Medulla oblongata (tissue), 1 donor: ENCODE data around the gene SLC39A2.
"Not testable (repeated sequence)": the region's sequence is repeated elsewhere in the genome, so short reads cannot be mapped to it uniquely, and the experiment has no call there.

ENCODE experiments used
- DNase-seq: peaks from one replicate; pipeline ENCODE4 v3.0.0-alpha.2; 2015; ENCODE audit errors: extremely low spot score

SLC39A2 gene

GRCh38 chr14:20998674-20999366, at the start of gene SLC39A2:
Gene SLC39A2 (plus strand): TSS chr14:20999293. CDS start chr14:20999447, 154 bp downstream.
- DNase-seq, result no peak

GRCh38 chr14:20954736-20955537, 44.2 kb upstream of the SLC39A2 start, which contains the start of gene RNASE2:
Gene RNASE2 (plus strand): TSS chr14:20955487. CDS start chr14:20955772, 285 bp downstream.
- peak; percentile 31 for DNase-seq

GRCh38 chr14:20955538-20955873, 43.6 kb upstream of the SLC39A2 start:
- peak; percentile 28 for DNase-seq

GRCh38 chr14:20956376-20956976, 42.6 kb upstream of the SLC39A2 start:
- DNase-seq, result no peak

- DNase-seq, result not testable (repeated sequence)
Observed at GRCh38 chr14:20958946-20959345, 40.1 kb upstream of the SLC39A2 start.

- DNase-seq, result no peak
Observed at GRCh38 chr14:20969336-20969735, 29.8 kb upstream of the SLC39A2 start.

GRCh38 chr14:20970647-20970982, 28.5 kb upstream of the SLC39A2 start:
- no peak for DNase-seq

GRCh38 chr14:20970983-20971704, 27.9 kb upstream of the SLC39A2 start:
- peak; percentile 89 for DNase-seq

- no peak for DNase-seq
Observed at GRCh38 chr14:20971705-20972021, 27.4 kb upstream of the SLC39A2 start.

GRCh38 chr14:20973501-20973900, 25.6 kb upstream of the SLC39A2 start:
- no peak for DNase-seq

- no peak for DNase-seq
Observed at GRCh38 chr14:20976291-20976690, 22.8 kb upstream of the SLC39A2 start.

- DNase-seq, result no peak
Observed at GRCh38 chr14:20978687-20979086, 20.4 kb upstream of the SLC39A2 start.

GRCh38 chr14:20980906-20981305, 18.2 kb upstream of the SLC39A2 start:
- DNase-seq, result no peak

- DNase-seq, result no peak
Observed at GRCh38 chr14:20982646-20983369, 16.3 kb upstream of the SLC39A2 start.

- not testable (repeated sequence) for DNase-seq
Observed at GRCh38 chr14:20985650-20986049, 13.4 kb upstream of the SLC39A2 start.

- peak; percentile 9 for DNase-seq
Observed at GRCh38 chr14:20986811-20987210, 12.3 kb upstream of the SLC39A2 start.

GRCh38 chr14:20988717-20989470, 10.2 kb upstream of the SLC39A2 start:
- DNase-seq, result peak; percentile 3

GRCh38 chr14:20989471-20989786, 9.7 kb upstream of the SLC39A2 start:
- no peak for DNase-seq

GRCh38 chr14:20989787-20990600, 9.1 kb upstream of the SLC39A2 start, which contains the start of gene METTL17:
Gene METTL17 (plus strand): TSS chr14:20989980. CDS start chr14:20990003, 23 bp downstream.
- peak; percentile 96 for DNase-seq

- no peak for DNase-seq
Observed at GRCh38 chr14:20996521-20996920, 2.6 kb upstream of the SLC39A2 start.
